Ovary (tissue), 3 donors: ENCODE data around the gene HDAC9.

Experiments
- POLR2A ChIP-seq: fragments of 450-650 bp; IDR thresholded peaks from one replicate; pipeline ENCODE4 v1.6.1; 2017; ENCODE audit warnings: antibody characterized with exemption, mild to moderate bottlenecking, moderate library complexity
- TF ChIP-seq, protein P1 (sequence below), 3 donors: fragments of 450-650 bp in 2 of 3; fragments of 200-600 bp in 1 of 3; IDR thresholded peaks; one replicate each; pipeline versions ENCODE4 v1.5.1 to v1.8.0; 2016 to 2022; ENCODE audit warnings: antibody characterized with exemption in 3 of 3, mild to moderate bottlenecking in 1 of 3
- donor health status: DM: no; HTN: no; CAD: no.

DNA sequence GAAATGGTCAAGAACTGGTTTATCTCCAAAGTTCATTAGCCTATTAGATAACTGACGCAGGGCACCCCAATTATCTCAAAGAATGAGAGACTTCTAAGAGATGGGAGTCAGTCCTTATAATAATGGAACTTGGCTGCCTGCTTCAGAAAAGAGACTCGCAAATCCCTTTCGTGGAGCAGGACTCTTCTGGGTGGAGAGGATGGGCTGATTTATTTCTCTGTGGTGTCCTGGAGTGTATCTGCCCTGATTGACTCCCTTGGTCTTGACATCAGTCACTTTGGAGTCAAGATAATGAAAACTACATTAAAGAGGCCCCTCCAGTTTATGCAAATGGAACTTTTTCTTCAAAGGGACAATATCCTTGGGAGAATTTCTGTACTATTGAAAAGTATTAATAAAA is 198.9 kb downstream of the HDAC9 start:
- TF ChIP-seq, protein P1, sequence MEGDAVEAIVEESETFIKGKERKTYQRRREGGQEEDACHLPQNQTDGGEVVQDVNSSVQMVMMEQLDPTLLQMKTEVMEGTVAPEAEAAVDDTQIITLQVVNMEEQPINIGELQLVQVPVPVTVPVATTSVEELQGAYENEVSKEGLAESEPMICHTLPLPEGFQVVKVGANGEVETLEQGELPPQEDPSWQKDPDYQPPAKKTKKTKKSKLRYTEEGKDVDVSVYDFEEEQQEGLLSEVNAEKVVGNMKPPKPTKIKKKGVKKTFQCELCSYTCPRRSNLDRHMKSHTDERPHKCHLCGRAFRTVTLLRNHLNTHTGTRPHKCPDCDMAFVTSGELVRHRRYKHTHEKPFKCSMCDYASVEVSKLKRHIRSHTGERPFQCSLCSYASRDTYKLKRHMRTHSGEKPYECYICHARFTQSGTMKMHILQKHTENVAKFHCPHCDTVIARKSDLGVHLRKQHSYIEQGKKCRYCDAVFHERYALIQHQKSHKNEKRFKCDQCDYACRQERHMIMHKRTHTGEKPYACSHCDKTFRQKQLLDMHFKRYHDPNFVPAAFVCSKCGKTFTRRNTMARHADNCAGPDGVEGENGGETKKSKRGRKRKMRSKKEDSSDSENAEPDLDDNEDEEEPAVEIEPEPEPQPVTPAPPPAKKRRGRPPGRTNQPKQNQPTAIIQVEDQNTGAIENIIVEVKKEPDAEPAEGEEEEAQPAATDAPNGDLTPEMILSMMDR (IDR thresholded peaks at IDR 0.05), result no peak
- TF ChIP-seq POLR2A, result no peak
